Neural cell (in vitro differentiated cells): ENCODE results near the gene ABHD14A. TPM values are rescaled to one million over a fixed set of nuclear protein-coding genes. Genes with fewer than 3 reads are reported as not detected.
"Not testable (repeated sequence)": the region's sequence is repeated elsewhere in the genome, so short reads cannot be mapped to it uniquely, and the experiment has no call there.

Experiments used
- H2AFZ ChIP-seq: fragments of 200-600, 300-800 bp; sonication (generic), shearing (Covaris generic); 2 replicates; pipeline ENCODE4 v1.6.0; 2014; ENCODE audit warnings: low read depth, mild to moderate bottlenecking, antibody characterized with exemption, low read length, moderate library complexity
- H3F3A ChIP-seq: fragments of 200-600 bp; shearing (Covaris generic); 2 replicates; pipeline ENCODE4 v1.6.1; 2016; ENCODE audit warnings: mild to moderate bottlenecking, moderate library complexity, mixed read lengths, antibody characterized with exemption, low read length; ENCODE audit not compliant: insufficient read depth, poor library complexity, severe bottlenecking
- H3K27ac ChIP-seq: fragments of 200-600, 300-800 bp; sonication (generic), shearing (Covaris generic); 2 replicates; pipeline ENCODE4 v1.5.1; 2014; ENCODE audit warnings: mild to moderate bottlenecking, low read length, moderate library complexity
- H3K27me3 ChIP-seq: fragments of 300-800, 200-600 bp; sonication (generic), shearing (Covaris generic); 2 replicates; pipeline ENCODE4 v1.6.0; 2014; ENCODE audit warnings: mild to moderate bottlenecking, low read depth, low read length, moderate library complexity; ENCODE audit not compliant: insufficient read depth
- H3K36me3 ChIP-seq: fragments of 300-800, 200-600 bp; sonication (generic), shearing (Covaris generic); 2 replicates; pipeline ENCODE4 v1.5.1; 2014; ENCODE audit warnings: mild to moderate bottlenecking, antibody characterized with exemption, low read length, moderate library complexity; ENCODE audit not compliant: insufficient read depth
- H3K4me2 ChIP-seq: fragments of 300-800, 200-600 bp; sonication (generic), shearing (Covaris generic); 2 replicates; pipeline ENCODE4 v1.6.0; 2014; ENCODE audit warnings: mild to moderate bottlenecking, low read length
- H3K4me3 ChIP-seq: fragments of 300-800, 200-600 bp; sonication (generic), shearing (Covaris generic); 2 replicates; pipeline ENCODE4 v1.5.1; 2014; ENCODE audit warnings: mild to moderate bottlenecking, low read length, moderate library complexity
- H3K79me2 ChIP-seq: fragments of 200-600 bp; shearing (Covaris generic); replicated peaks from 2 replicates; pipeline ENCODE4 v1.6.0; 2014; ENCODE audit warnings: mild to moderate bottlenecking, low read length, moderate library complexity; ENCODE audit not compliant: insufficient read depth
- H3K9ac ChIP-seq: fragments of 300-800, 200-600 bp; sonication (generic), shearing (Covaris generic); 2 replicates; pipeline ENCODE4 v1.6.1; 2016; ENCODE audit warnings: mild to moderate bottlenecking, low read length, mixed read lengths
- H3K9me2 ChIP-seq: fragments of 200-600 bp; shearing (Covaris generic); 2 replicates; pipeline ENCODE4 v1.6.1; 2016; ENCODE audit warnings: mild to moderate bottlenecking, low read length, mixed read lengths; ENCODE audit not compliant: insufficient read depth
- H3K9me3 ChIP-seq: fragments of 200-600, 300-800 bp; sonication (generic), shearing (Covaris generic); 2 replicates; pipeline ENCODE4 v1.6.1; 2016; ENCODE audit warnings: mild to moderate bottlenecking, mixed run types, low read length, moderate library complexity, mixed read lengths
- H4K20me1 ChIP-seq: fragments of 200-600 bp; shearing (Covaris generic); 2 replicates; pipeline ENCODE4 v1.6.1; 2016; ENCODE audit warnings: mild to moderate bottlenecking, mixed run types; ENCODE audit not compliant: insufficient read depth
- CTCF ChIP-seq: fragments of 450-650 bp; IDR thresholded peaks from 2 replicates; pipeline ENCODE4 v1.5.1; 2014; ENCODE audit warnings: antibody characterized with exemption, mild to moderate bottlenecking, moderate library complexity; ENCODE audit not compliant: poor library complexity, severe bottlenecking
- EP300 ChIP-seq: fragments of 450-650 bp; conservative IDR thresholded peaks from 2 replicates; pipeline ENCODE4 v1.6.1; 2014; ENCODE audit warnings: antibody characterized with exemption, mild to moderate bottlenecking, moderate library complexity; ENCODE audit not compliant: poor library complexity, severe bottlenecking
- EZH2 ChIP-seq: fragments of 200-600, 300-800 bp; shearing (Covaris generic), sonication (generic); IDR thresholded peaks from 2 replicates; pipeline ENCODE4 v1.6.1; 2014; ENCODE audit warnings: antibody characterized with exemption, low read length, borderline replicate concordance, mild to moderate bottlenecking; ENCODE audit not compliant: insufficient read depth, poor library complexity, severe bottlenecking
- POLR2AphosphoS5 ChIP-seq: IDR thresholded peaks from 2 replicates; pipeline ENCODE4 v1.6.1; 2012
- RAD21 ChIP-seq: fragments of 450-650 bp; conservative IDR thresholded peaks from 2 replicates; pipeline ENCODE4 v1.6.1; 2014; ENCODE audit warnings: antibody characterized with exemption, mild to moderate bottlenecking, moderate library complexity
- TAF1 ChIP-seq: IDR thresholded peaks from 2 replicates; pipeline ENCODE4 v1.6.1; 2012; ENCODE audit warnings: low read depth
- polyA plus RNA-seq: library from polyadenylated mRNA; depleted of rRNA; stranded (reverse); fragments of >200 nt; gene quantifications from 2 replicates; pipeline ENCODE4 v1.2.3, GENCODE V29; 2014
- TF ChIP-seq, protein P1 (sequence below): IDR thresholded peaks from 2 replicates; pipeline ENCODE4 v1.6.1; 2012; ENCODE audit warnings: borderline replicate concordance

The ABHD14A gene
- polyA plus RNA-seq, 1 donor from 2014 or later: 57.8 TPM

DNA sequence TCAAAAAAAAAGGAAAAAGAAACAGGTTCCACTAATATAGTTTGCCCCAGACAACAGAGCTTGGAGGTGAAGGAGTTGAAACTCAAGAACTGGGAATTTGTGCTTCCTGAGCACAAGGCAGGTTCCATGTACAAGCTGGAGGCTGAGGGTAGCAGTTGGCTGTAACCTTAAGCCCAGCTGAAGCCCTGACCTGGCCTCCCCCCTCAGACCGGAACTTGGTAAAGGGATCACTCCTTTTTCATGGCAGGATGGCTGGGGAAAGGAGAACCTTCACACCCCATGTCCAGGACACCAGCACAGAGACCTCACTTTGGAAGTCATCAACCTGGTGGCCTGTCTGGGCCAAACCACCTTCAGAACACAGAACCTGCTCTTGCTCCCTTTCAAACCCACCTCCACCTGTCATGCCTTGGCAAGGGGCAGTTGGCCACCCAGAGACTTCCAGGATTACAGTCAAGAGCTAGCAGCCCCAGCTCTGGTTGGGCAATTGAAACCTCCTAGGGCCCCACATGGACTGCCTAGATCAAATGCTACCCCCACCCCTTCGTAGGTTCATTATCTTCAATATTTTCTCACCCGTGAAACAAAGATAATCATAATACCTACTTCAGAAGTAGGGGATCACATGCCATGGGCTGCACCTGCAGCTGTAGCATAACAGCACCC is 17.3 kb downstream of the ABHD14A start:
- Histone ChIP-seq H3K4me2 (no peak overlapping the region), H3F3A (no peaks in the 10 kb centered on the region), H3K9me3 (no peaks in the 10 kb centered on the region), H2AFZ (no peak overlapping the region), H3K27me3 (no peaks in the 10 kb centered on the region), H3K27ac (no peak overlapping the region), H3K4me3 (no peak overlapping the region), H3K36me3 (peaks cover 5% of the 10 kb centered on the region), H4K20me1 (no peaks in the 10 kb centered on the region), H3K79me2 (peaks cover 9% of the 10 kb centered on the region), H3K9me2 (no peaks in the 10 kb centered on the region), H3K9ac (no peak overlapping the region)
- TF ChIP-seq CTCF: no peak

DNA sequence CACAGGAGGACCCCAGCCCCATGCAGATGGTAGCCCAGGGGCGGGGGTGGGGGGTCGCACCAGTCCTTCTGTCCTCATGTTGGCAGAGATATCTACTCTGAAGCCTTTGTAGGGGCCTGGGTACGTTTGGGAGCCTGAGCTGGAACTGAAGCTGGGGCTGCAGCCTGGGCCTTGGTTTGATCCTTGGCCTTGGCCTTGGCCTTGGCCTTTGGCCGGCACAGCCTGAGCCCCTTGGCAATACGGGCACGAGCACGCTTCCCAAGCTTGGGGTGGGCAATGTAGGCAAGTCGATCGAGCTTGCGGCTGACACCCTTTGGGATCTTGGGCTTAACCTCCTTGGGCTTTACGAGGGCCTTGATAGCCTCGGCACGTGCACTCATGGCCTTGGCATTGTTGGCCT is 18.8 kb downstream of the ABHD14A start:
- not testable (repeated sequence) for H3K27me3 ChIP-seq, H2AFZ ChIP-seq, H3K79me2 ChIP-seq, H3K4me2 ChIP-seq, H3K9ac ChIP-seq, H4K20me1 ChIP-seq, H3K9me3 ChIP-seq, H3K9me2 ChIP-seq, H3K4me3 ChIP-seq, H3K27ac ChIP-seq, H3F3A ChIP-seq, H3K36me3 ChIP-seq

DNA sequence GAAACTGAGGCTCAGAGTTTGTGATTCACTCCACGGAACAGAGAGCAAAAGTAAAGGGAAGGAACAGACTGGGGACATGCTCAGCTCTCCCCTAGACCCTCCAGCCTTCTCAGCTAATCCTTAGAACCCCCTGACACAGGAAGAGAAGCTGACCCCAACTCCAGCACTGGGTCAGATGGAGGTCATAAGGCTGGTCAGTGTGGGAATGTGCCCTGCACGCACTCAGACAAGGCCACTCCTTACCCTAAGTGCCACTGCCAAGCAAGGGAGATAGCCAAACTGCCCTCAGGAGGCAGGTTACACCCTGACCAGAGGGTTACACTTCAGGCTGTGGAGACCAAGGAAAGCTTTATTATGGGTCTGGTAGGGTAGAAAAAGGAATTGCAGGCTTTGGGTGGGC is 19.7 kb downstream of the ABHD14A start:
- H3K27ac ChIP-seq: no peak overlapping the region
- peaks cover 9% of the 10 kb centered on the region for H3K79me2 ChIP-seq

More for the DNA sequence above, 19.7 kb downstream of the ABHD14A start:
- Histone ChIP-seq H2AFZ (no peak overlapping the region), H4K20me1 (no peaks in the 10 kb centered on the region), H3F3A (no peaks in the 10 kb centered on the region), H3K9me2 (no peaks in the 10 kb centered on the region), H3K27me3 (no peaks in the 10 kb centered on the region), H3K9me3 (no peaks in the 10 kb centered on the region), H3K4me3 (peak overlapping the region; percentile 77), H3K4me2 (no peak overlapping the region), H3K9ac (peak overlapping the region; percentile 84), H3K36me3 (peaks cover 5% of the 10 kb centered on the region)
- TF ChIP-seq POLR2AphosphoS5 (no peak), TAF1 (no peak), EP300 (no peak), RAD21 (no peak), EZH2 (no peak)
- TF ChIP-seq, protein P1, sequence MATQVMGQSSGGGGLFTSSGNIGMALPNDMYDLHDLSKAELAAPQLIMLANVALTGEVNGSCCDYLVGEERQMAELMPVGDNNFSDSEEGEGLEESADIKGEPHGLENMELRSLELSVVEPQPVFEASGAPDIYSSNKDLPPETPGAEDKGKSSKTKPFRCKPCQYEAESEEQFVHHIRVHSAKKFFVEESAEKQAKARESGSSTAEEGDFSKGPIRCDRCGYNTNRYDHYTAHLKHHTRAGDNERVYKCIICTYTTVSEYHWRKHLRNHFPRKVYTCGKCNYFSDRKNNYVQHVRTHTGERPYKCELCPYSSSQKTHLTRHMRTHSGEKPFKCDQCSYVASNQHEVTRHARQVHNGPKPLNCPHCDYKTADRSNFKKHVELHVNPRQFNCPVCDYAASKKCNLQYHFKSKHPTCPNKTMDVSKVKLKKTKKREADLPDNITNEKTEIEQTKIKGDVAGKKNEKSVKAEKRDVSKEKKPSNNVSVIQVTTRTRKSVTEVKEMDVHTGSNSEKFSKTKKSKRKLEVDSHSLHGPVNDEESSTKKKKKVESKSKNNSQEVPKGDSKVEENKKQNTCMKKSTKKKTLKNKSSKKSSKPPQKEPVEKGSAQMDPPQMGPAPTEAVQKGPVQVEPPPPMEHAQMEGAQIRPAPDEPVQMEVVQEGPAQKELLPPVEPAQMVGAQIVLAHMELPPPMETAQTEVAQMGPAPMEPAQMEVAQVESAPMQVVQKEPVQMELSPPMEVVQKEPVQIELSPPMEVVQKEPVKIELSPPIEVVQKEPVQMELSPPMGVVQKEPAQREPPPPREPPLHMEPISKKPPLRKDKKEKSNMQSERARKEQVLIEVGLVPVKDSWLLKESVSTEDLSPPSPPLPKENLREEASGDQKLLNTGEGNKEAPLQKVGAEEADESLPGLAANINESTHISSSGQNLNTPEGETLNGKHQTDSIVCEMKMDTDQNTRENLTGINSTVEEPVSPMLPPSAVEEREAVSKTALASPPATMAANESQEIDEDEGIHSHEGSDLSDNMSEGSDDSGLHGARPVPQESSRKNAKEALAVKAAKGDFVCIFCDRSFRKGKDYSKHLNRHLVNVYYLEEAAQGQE: no peak
